Type B pancreatic cell (in vitro differentiated cells): ENCODE measurements around the gene ABI3. TPM values are rescaled to one million over a fixed set of nuclear protein-coding genes. Genes with fewer than 3 reads are reported as not detected.

Source experiments
- DNase-seq: peaks from one replicate; pipeline ENCODE4 v3.0.0; 2021; ENCODE audit warnings: mixed read lengths; ENCODE audit not compliant: unreplicated experiment; ENCODE audit errors: extremely low spot score
- H3K27ac Mint-ChIP-seq: 2 replicates; pipeline ENCODE4 v1.8.0; 2021; ENCODE audit warnings: mild to moderate bottlenecking, mixed read lengths
- H3K27me3 Mint-ChIP-seq: 2 replicates; pipeline ENCODE4 v1.8.0; 2021; ENCODE audit warnings: mixed read lengths
- H3K36me3 Mint-ChIP-seq: 2 replicates; pipeline ENCODE4 v1.8.0; 2021; ENCODE audit warnings: mixed read lengths
- H3K4me1 Mint-ChIP-seq: one replicate; pipeline ENCODE4 v1.8.0; 2021; ENCODE audit warnings: mixed read lengths; ENCODE audit not compliant: unreplicated experiment
- H3K4me3 Mint-ChIP-seq: 2 replicates; pipeline ENCODE4 v1.8.0; 2021; ENCODE audit warnings: mild to moderate bottlenecking, mixed read lengths
- H3K9me3 Mint-ChIP-seq: 2 replicates; pipeline ENCODE4 v1.8.0; 2021; ENCODE audit warnings: mixed read lengths
- total RNA-seq: library from RNA; stranded (reverse); gene quantifications from 2 replicates; pipeline ENCODE4 v1.2.1, GENCODE V29; 2021; ENCODE audit warnings: low replicate concordance
- TF ChIP-seq, protein P1 (sequence below): fragments of 200-600 bp; sonication (generic); conservative IDR thresholded peaks from 2 replicates; pipeline ENCODE4 v1.5.0; 2021; ENCODE audit warnings: antibody characterized with exemption, mild to moderate bottlenecking

ABI3 gene
- total RNA-seq, 1 donor from 2014 or later: 0.31 TPM

DNA sequence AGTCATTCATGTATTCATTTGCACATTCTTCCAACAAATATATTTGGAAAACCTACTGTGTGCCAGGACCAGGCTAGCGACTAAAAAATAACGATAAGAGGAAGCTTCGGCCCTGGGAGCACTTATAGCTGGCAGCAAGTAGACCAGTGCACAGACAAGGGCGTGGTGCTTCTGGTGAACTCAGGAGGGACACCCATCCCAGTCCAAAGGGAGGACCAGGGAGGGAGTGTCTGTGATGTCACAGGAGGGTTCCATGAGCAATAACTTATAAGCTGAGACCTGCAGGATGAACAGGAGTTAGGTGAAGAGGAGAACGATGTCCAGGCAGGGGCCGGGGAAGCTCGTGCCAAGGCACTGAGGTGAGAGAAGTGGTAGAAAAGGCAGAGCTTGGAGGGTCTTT lies 37.4 kb downstream of the ABI3 start:
- H3K36me3 Mint-ChIP-seq: no peaks in the 10 kb centered on the region
- no peak for DNase-seq
- no peaks in the 10 kb centered on the region for H3K4me1 Mint-ChIP-seq
- no peak overlapping the region for H3K27ac Mint-ChIP-seq
- TF ChIP-seq, protein P1, sequence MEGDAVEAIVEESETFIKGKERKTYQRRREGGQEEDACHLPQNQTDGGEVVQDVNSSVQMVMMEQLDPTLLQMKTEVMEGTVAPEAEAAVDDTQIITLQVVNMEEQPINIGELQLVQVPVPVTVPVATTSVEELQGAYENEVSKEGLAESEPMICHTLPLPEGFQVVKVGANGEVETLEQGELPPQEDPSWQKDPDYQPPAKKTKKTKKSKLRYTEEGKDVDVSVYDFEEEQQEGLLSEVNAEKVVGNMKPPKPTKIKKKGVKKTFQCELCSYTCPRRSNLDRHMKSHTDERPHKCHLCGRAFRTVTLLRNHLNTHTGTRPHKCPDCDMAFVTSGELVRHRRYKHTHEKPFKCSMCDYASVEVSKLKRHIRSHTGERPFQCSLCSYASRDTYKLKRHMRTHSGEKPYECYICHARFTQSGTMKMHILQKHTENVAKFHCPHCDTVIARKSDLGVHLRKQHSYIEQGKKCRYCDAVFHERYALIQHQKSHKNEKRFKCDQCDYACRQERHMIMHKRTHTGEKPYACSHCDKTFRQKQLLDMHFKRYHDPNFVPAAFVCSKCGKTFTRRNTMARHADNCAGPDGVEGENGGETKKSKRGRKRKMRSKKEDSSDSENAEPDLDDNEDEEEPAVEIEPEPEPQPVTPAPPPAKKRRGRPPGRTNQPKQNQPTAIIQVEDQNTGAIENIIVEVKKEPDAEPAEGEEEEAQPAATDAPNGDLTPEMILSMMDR: no peak
- H3K27me3 Mint-ChIP-seq: peaks cover 6% of the 10 kb centered on the region
- no peaks in the 10 kb centered on the region for H3K9me3 Mint-ChIP-seq
- no peak overlapping the region for H3K4me3 Mint-ChIP-seq

DNA sequence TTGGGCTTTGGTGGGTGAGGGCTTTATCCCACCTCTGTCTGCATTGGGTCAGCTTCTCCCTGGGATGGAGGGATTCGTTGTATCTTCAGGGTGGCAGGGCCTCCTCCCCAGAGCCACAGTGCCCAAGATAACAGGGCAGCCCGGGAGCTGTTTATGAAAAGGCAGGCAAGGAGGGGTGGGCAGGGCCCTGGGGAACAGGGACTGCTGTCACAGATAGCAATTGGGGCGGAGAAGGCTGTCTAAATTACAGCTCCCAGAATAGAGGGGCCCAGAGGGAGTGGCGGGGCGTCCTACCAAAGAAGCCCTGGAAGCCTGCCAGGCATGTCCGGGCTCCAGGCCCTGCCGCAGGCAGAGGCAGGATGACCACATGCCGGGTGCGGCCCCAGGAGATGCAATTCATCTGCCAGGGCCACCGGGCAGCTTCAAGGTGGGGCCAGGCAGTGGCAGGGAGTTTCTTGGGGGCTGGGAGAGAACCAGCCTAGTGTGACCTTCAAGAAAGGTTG lies 38.8 kb downstream of the ABI3 start:
- no peaks in the 10 kb centered on the region for H3K36me3 Mint-ChIP-seq
- H3K4me3 Mint-ChIP-seq: no peak overlapping the region
- DNase-seq: no peak
- no peak overlapping the region for H3K27ac Mint-ChIP-seq
- no peaks in the 10 kb centered on the region for H3K9me3 Mint-ChIP-seq
- peaks cover 7% of the 10 kb centered on the region for H3K27me3 Mint-ChIP-seq
- H3K4me1 Mint-ChIP-seq: no peaks in the 10 kb centered on the region
- TF ChIP-seq, protein P1: no peak

DNA sequence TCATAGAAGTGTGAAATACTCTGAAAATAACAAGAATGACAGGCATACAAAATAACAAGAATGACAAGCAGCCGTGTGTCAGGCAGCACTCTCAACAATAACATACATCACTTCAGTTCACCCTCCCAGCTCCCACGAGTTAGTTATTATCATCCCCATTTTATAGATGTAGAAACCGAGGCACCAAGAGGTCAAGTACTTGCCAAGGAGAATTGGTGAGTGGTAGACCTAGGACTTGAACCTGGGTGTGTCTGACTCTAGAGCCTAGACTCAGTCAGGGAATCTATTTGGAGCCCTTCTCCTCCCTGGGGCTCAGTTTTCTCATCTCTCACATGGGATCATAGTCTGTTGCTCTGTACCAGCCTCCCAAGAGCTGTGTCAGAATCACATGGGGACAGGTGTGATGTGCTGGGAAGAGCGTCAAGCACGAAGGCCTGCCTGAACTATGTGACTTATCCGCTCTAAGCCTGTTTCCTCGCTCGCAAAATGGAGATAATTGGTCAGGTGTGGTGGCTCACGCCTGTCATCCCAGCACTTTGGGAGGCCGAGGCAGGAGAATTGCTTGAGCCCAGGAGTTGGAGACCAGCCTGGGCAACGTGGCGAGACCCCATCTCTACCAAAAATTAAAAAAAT lies 39.5 kb downstream of the ABI3 start:
- H3K27me3 Mint-ChIP-seq: peaks cover 7% of the 10 kb centered on the region
- DNase-seq: no peak
- no peak overlapping the region for H3K27ac Mint-ChIP-seq
- no peaks in the 10 kb centered on the region for H3K4me1 Mint-ChIP-seq
- no peaks in the 10 kb centered on the region for H3K9me3 Mint-ChIP-seq
- no peak overlapping the region for H3K4me3 Mint-ChIP-seq
- no peaks in the 10 kb centered on the region for H3K36me3 Mint-ChIP-seq
- TF ChIP-seq, protein P1: no peak

DNA sequence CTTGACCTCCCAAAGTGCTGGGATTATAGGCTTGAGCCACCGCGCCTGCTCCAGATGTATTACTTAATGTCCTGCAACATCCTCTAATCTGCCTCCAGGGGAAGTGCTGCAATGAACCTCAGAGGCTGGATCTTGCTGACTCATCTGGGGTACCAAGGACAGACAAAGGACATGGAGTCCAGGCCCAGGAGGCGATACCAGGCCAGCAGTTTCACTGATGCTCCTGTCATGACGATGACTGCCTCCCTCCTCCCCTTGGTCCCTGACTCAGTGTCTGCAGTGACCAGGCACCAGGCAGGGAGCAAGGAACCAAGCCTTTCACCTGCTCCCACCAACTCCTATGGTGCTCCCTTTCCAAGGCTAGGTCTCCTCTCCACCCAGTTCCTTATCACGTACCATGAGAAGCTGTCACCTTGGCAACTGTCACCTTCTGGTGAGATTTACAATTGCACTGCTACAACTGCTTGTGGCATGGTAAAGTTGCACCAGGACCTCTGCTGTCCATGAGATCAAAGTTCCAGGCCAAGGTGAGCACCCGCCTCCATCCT lies 41.7 kb downstream of the ABI3 start:
- no peak overlapping the region for H3K4me3 Mint-ChIP-seq
- no peaks in the 10 kb centered on the region for H3K9me3 Mint-ChIP-seq
- no peaks in the 10 kb centered on the region for H3K4me1 Mint-ChIP-seq
- H3K27me3 Mint-ChIP-seq: peaks cover 7% of the 10 kb centered on the region
- H3K36me3 Mint-ChIP-seq: no peaks in the 10 kb centered on the region
- DNase-seq: no peak
- no peak overlapping the region for H3K27ac Mint-ChIP-seq
- TF ChIP-seq, protein P1: no peak

DNA sequence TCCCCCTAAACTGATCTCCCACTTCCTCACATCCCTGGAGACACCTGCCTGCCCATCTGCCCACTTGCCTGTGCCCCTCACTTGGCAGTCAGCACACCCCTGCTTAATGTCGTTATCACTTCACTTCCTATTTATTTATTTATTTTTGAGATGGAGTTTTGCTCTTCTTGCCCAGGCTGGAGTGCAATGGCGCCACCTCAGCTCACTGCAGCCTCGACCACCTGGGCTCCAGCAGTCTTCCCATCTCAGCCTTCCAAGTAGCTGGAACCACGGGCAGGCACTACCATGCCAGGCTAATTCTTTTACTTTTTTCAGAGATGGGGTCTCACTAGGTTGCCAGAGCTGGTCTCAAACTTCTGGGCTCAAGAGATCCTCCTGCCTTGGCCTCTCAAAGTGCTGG lies 43.6 kb downstream of the ABI3 start:
- TF ChIP-seq, protein P1: no peak
- Mint-ChIP-seq H3K9me3 (no peaks in the 10 kb centered on the region), H3K27ac (no peak overlapping the region), H3K36me3 (no peaks in the 10 kb centered on the region), H3K4me1 (no peaks in the 10 kb centered on the region), H3K4me3 (no peak overlapping the region), H3K27me3 (peaks cover 10% of the 10 kb centered on the region)
- DNase-seq: no peak
